Upper lobe of left lung (tissue), 6 donors: ENCODE data around the gene UBASH3A. TPM values are rescaled to one million over a fixed set of nuclear protein-coding genes. Genes with fewer than 3 reads are reported as not detected.

Source experiments
- ATAC-seq, 2 donors: fragments of 200-7000 bp; cut with Tn5 transposase; one replicate each; pipeline ENCODE4 v1.9.1; 2022; ENCODE audit warnings: mild to moderate bottlenecking in 2 of 2, moderate library complexity in 2 of 2; ENCODE audit not compliant: low FRiP score in 2 of 2
- DNase-seq, 2 donors: peaks; one replicate each; pipeline ENCODE4 v3.0.0-alpha.2; 2019 to 2020
- H3K27ac ChIP-seq, 4 donors: fragments of 200-600 bp; sonication (generic); one replicate each; pipeline ENCODE4 v1.5.1; 2016 to 2019
- H3K27me3 ChIP-seq, 4 donors: fragments of 200-600 bp; sonication (generic); one replicate each; pipeline ENCODE4 v1.5.1; 2017 to 2019
- H3K36me3 ChIP-seq, 4 donors: fragments of 200-600 bp; sonication (generic); one replicate each; pipeline ENCODE4 v1.5.1; 2016 to 2019
- H3K4me1 ChIP-seq, 4 donors: fragments of 200-600 bp; sonication (generic); one replicate each; pipeline ENCODE4 v1.5.1; 2018 to 2019
- H3K4me3 ChIP-seq, 4 donors: fragments of 200-600 bp; sonication (generic); one replicate each; pipeline ENCODE4 v1.5.1; 2017 to 2019; ENCODE audit warnings: mild to moderate bottlenecking in 2 of 4, moderate library complexity in 1 of 4
- H3K9me3 ChIP-seq, 4 donors: fragments of 200-600 bp; sonication (generic); one replicate each; pipeline ENCODE4 v1.5.1; 2018 to 2019
- EP300 ChIP-seq, 4 donors: sonication (generic); formaldehyde crosslinking; IDR thresholded peaks; one replicate each; pipeline ENCODE4 v1.5.1; 2017; ENCODE audit warnings: antibody characterized with exemption in 4 of 4, control low read depth in 2 of 4
- POLR2A ChIP-seq, 4 donors: fragments of 450-650 bp; IDR thresholded peaks; one replicate each; pipeline ENCODE4 v1.5.1; 2016 to 2017; ENCODE audit warnings: antibody characterized with exemption in 4 of 4, mild to moderate bottlenecking in 2 of 4
- POLR2AphosphoS5 ChIP-seq, 2 donors: sonication (generic); formaldehyde crosslinking; IDR thresholded peaks; one replicate each; pipeline ENCODE4 v1.5.1; 2017; ENCODE audit warnings: antibody characterized with exemption in 2 of 2
- WGBS, 2 donors: methylation state at CpG; one replicate each; pipeline ENCODE4 v1.1.5; 2017 to 2018; 5-methylcytosine and 5-hydroxymethylcytosine counted together
- total RNA-seq, 6 donors: library from RNA; depleted of rRNA in 4 of 6; stranded (reverse); fragments of >200 nt in 4 of 6; gene quantifications; one replicate each; pipeline versions ENCODE4 v1.1.0 to v1.2.1, GENCODE V29; 2016 to 2021
- TF ChIP-seq, protein P1 (sequence below), 6 experiments: fragments of 450-650 bp in 4 of 6; fragments of 200-600 bp in 2 of 6; sonication (generic) in 2 of 6; IDR thresholded peaks; one replicate each; pipeline ENCODE4 v1.5.1; 2016 to 2019; ENCODE audit warnings: antibody characterized with exemption in 6 of 6
- donor health status: DM: no; HTN: no; CAD: no; lungs with moderate emphysema.
- donor health status: DM: no; HTN: yes; CAD: no; lungs with severe emphysema.

UBASH3A gene
- total RNA-seq, 6 donors from 2014 or later = 1.4 to 7.3 (median 2.9) TPM; not detected in 1

DNA sequence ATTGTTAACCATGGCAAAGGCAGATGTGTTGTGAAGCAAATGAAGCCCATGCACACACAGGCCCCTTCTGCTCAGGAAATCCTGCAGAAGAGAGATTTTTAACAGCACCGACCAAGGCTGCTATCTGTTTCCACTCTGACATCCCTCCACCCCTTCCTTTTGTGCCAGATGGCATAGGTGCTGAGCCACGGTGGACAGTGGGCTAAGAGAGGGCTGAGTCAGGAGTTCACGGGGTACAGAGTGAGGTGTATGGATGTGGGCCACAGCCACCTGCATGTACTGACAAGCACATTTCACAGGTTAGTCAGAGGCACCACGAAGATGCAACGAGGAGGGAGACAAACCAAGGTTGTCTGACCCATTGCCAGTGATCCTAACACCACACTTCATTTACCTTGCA lies 82.8 kb downstream of the UBASH3A start:
- H3K27ac ChIP-seq = no peak overlapping the region
- no peaks in the 10 kb centered on the region for H3K4me1 ChIP-seq
- H3K9me3 ChIP-seq = no peaks in the 10 kb centered on the region
- TF ChIP-seq POLR2A (IDR thresholded peaks at IDR 0.05) = no peak
- WGBS, 2 donors = 53 to 70% methylated on average over 4 to 5 of the region's 5 CpGs
- no peaks in the 10 kb centered on the region for H3K36me3 ChIP-seq
- H3K27me3 ChIP-seq = no peaks in the 10 kb centered on the region
- no peak for DNase-seq
- peak in 1 of 2 donors; percentile 47 for ATAC-seq
- no peak overlapping the region for H3K4me3 ChIP-seq

DNA sequence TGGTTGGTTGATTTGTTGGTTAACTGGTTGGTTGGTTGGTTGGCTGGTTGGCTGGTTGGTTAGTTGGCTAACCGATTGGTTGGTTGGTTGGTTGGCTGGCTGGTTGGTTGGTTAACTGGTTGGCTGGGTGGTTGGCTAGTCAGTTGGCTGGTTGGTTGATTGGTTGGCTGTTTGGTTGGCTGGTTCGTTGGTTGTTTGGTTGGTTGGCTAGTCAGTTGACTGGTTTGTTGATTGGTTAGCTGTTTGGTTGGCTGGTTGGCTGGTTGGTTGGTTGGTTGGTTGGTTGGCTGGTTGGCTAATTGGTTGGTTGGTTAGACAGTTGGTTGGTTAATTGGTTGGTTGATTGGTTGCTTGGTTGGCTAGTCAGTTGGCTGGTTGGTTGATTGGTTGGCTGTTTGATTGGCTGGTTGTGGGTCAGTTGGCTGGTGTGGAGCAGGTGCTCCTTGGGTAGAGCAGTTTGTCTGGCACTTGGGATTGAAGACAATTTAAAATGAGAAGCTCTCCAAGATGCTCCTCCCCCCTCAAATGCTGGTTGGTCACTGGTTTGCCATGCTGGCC lies 85.4 kb downstream of the UBASH3A start:
- TF ChIP-seq, protein P1, sequence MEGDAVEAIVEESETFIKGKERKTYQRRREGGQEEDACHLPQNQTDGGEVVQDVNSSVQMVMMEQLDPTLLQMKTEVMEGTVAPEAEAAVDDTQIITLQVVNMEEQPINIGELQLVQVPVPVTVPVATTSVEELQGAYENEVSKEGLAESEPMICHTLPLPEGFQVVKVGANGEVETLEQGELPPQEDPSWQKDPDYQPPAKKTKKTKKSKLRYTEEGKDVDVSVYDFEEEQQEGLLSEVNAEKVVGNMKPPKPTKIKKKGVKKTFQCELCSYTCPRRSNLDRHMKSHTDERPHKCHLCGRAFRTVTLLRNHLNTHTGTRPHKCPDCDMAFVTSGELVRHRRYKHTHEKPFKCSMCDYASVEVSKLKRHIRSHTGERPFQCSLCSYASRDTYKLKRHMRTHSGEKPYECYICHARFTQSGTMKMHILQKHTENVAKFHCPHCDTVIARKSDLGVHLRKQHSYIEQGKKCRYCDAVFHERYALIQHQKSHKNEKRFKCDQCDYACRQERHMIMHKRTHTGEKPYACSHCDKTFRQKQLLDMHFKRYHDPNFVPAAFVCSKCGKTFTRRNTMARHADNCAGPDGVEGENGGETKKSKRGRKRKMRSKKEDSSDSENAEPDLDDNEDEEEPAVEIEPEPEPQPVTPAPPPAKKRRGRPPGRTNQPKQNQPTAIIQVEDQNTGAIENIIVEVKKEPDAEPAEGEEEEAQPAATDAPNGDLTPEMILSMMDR (IDR thresholded peaks at IDR 0.05) = no peak
- TF ChIP-seq POLR2A (IDR thresholded peaks at IDR 0.05) (no peak), EP300 (IDR thresholded peaks at IDR 0.05) (no peak), POLR2AphosphoS5 (IDR thresholded peaks at IDR 0.05) (no peak)
- DNase-seq (no peak), ATAC-seq (no peak)
- no peaks in the 10 kb centered on the region for H3K9me3 ChIP-seq
- no peaks in the 10 kb centered on the region for H3K36me3 ChIP-seq
- H3K27me3 ChIP-seq = no peaks in the 10 kb centered on the region
- H3K4me1 ChIP-seq = no peaks in the 10 kb centered on the region
- no peak overlapping the region for H3K27ac ChIP-seq
- no peak overlapping the region for H3K4me3 ChIP-seq
- WGBS, 2 donors = 51 to 81% methylated on average over 2 of the region's 2 CpGs

DNA sequence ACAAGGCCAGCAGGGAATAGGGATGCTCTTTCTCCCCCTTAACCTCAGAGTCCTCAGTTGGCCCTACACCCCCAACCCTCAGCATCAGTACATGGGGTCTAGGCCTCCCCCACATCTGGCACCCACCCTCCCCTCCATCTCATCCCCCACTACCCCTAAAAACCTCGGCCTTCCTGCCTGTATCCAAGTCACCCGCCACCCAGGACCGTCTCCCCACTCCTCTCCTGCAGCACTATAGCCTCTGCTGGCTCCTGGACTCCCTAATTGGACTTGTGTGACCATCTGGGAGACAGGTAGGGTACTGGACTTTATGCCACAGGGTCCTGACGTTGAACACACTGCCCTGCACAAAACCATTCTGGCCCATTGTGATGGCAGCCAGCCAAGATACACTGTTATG lies 86.3 kb downstream of the UBASH3A start:
- H3K27ac ChIP-seq = no peak overlapping the region
- no peaks in the 10 kb centered on the region for H3K4me1 ChIP-seq
- H3K27me3 ChIP-seq = no peaks in the 10 kb centered on the region
- no peaks in the 10 kb centered on the region for H3K36me3 ChIP-seq
- no peak overlapping the region for H3K4me3 ChIP-seq
- ATAC-seq = no peak
- 83 to 95% methylated on average over 4 of the region's 4 CpGs for WGBS, 2 donors
- no peak for DNase-seq
- no peak for TF ChIP-seq POLR2AphosphoS5 (IDR thresholded peaks at IDR 0.05)
- TF ChIP-seq, protein P1 (IDR thresholded peaks at IDR 0.05) = no peak
- no peak for TF ChIP-seq POLR2A (IDR thresholded peaks at IDR 0.05)
- no peak for TF ChIP-seq EP300 (IDR thresholded peaks at IDR 0.05)
- no peaks in the 10 kb centered on the region for H3K9me3 ChIP-seq

DNA sequence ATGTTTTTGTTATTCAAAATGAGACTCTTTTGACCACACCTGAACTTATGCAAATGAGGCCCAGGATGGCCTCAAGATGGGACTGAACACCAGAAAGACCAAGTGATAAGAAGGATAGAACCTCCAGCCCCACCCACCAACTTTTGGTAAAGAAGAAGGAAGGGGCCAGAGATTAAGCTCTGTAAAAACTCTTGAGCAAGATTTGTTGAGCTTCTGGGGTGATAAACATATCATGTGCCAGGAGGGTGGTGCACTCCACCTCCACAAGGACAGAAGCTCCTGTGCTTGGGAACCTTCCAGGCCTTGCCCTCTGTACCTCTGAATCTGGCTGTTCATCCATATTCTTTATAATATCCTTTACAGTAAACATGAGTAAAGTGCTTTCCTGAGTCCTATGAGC lies 87.0 kb downstream of the UBASH3A start:
- Histone ChIP-seq H3K27ac (no peak overlapping the region), H3K36me3 (no peaks in the 10 kb centered on the region), H3K27me3 (no peaks in the 10 kb centered on the region), H3K4me3 (no peak overlapping the region), H3K4me1 (peaks cover 4 to 5% (median 5%) of the 10 kb centered on the region in 4 donors), H3K9me3 (no peaks in the 10 kb centered on the region)
- TF ChIP-seq POLR2A (IDR thresholded peaks at IDR 0.05) (no peak), EP300 (IDR thresholded peaks at IDR 0.05) (no peak), POLR2AphosphoS5 (IDR thresholded peaks at IDR 0.05) (no peak)
- TF ChIP-seq, protein P1 (IDR thresholded peaks at IDR 0.05) = no peak
- ATAC-seq (no peak), DNase-seq (no peak)

DNA sequence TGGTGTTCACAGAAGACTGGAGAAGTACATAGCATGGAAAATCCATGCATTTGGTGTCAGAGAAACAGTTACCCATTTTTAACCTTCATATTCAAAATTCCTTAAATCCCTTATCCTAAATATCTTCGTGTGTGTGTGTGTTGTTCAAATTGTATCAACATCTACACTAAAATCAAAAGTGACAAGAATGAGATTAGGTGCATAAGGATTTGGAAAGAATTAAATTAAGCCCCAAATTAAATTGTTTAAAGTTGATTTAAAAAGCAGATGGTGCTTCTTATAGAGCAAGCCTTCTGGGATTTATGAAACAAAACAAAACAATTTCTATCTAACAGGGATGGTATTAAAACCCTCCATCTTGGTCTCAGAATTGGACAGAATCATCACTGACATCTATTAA lies 87.6 kb downstream of the UBASH3A start:
- H3K27me3 ChIP-seq = no peaks in the 10 kb centered on the region
- TF ChIP-seq, protein P1 (IDR thresholded peaks at IDR 0.05) = no peak
- no peak for TF ChIP-seq EP300 (IDR thresholded peaks at IDR 0.05)
- no peak for TF ChIP-seq POLR2A (IDR thresholded peaks at IDR 0.05)
- no peak for TF ChIP-seq POLR2AphosphoS5 (IDR thresholded peaks at IDR 0.05)
- WGBS, 2 donors = 67 to 80% methylated on average over 1 of the region's 1 CpG
- H3K27ac ChIP-seq = no peak overlapping the region
- H3K9me3 ChIP-seq = no peaks in the 10 kb centered on the region
- no peaks in the 10 kb centered on the region for H3K36me3 ChIP-seq
- ATAC-seq = no peak
- H3K4me1 ChIP-seq = peaks cover 4 to 7% (median 6%) of the 10 kb centered on the region in 4 donors
- no peak overlapping the region for H3K4me3 ChIP-seq
- DNase-seq = no peak
